CD14-positive monocyte (primary cell): Measurements from ENCODE around the gene CLTCL1. TPM values are rescaled to one million over a fixed set of nuclear protein-coding genes. Genes with fewer than 3 reads are reported as not detected.
"Not testable (repeated sequence)": the region's sequence is repeated elsewhere in the genome, so short reads cannot be mapped to it uniquely, and the experiment has no call there.

Source experiments
- DNase-seq, 3 donors: peaks; one replicate each; pipeline ENCODE4 v3.0.0-alpha.2; 2011 to 2022
- H2AFZ ChIP-seq: 2 replicates; pipeline ENCODE4 v1.6.0; 2012; ENCODE audit warnings: mild to moderate bottlenecking, low read depth, low read length, inconsistent platforms; ENCODE audit not compliant: insufficient read depth, poor library complexity, severe bottlenecking
- H3K27ac ChIP-seq, 2 donors: 1 replicate in 1 of 2; 2 replicates in 1 of 2; pipeline ENCODE4 v1.5.1; 2012 to 2013; ENCODE audit warnings: low read length in 2 of 2, control low read depth in 1 of 2, inconsistent platforms in 1 of 2, low read depth in 1 of 2, mild to moderate bottlenecking in 1 of 2
- H3K27me3 ChIP-seq, 2 donors: one replicate each; pipeline versions ENCODE4 v1.6.0 to v1.6.1; 2011 to 2013; ENCODE audit warnings: low read length in 2 of 2; ENCODE audit not compliant: control insufficient read depth in 2 of 2, insufficient read depth in 2 of 2
- H3K36me3 ChIP-seq, 2 donors: replicated peaks in 1 of 2; 1 replicate in 1 of 2; 2 replicates in 1 of 2; pipeline versions ENCODE4 v1.5.1 to v1.6.1; 2012 to 2013; ENCODE audit warnings: low read length in 2 of 2, control low read depth in 1 of 2, inconsistent platforms in 1 of 2, mild to moderate bottlenecking in 1 of 2; ENCODE audit not compliant: insufficient read depth in 2 of 2, control insufficient read depth in 1 of 2
- H3K4me1 ChIP-seq, 2 donors: 1 replicate in 1 of 2; 2 replicates in 1 of 2; pipeline versions ENCODE4 v1.5.1 to v1.6.1; 2012 to 2013; ENCODE audit warnings: low read length in 2 of 2, control low read depth in 1 of 2, inconsistent platforms in 1 of 2, mild to moderate bottlenecking in 1 of 2, moderate library complexity in 1 of 2; ENCODE audit not compliant: insufficient read depth in 2 of 2, control insufficient read depth in 1 of 2
- H3K4me2 ChIP-seq: replicated peaks from 2 replicates; pipeline ENCODE3; 2012; ENCODE audit warnings: low read length, moderate library complexity, mild to moderate bottlenecking; ENCODE audit not compliant: poor library complexity, severe bottlenecking; ENCODE audit errors: extremely low read depth
- H3K4me3 ChIP-seq, 3 experiments: fragments of 200-600 bp in 1 of 3; sonication (generic) in 1 of 3; replicated peaks in 1 of 3; 1 replicate in 2 of 3; 2 replicates in 1 of 3; pipeline ENCODE4 v1.5.1; 2011 to 2013; ENCODE audit warnings: low read length in 3 of 3, mild to moderate bottlenecking in 3 of 3, control low read depth in 2 of 3, low read depth in 2 of 3, inconsistent platforms in 1 of 3, moderate library complexity in 1 of 3
- H3K79me2 ChIP-seq: 2 replicates; pipeline ENCODE4 v1.6.0; 2012; ENCODE audit warnings: mild to moderate bottlenecking, control low read depth, inconsistent platforms, low read length, moderate library complexity; ENCODE audit not compliant: insufficient read depth
- H3K9ac ChIP-seq: 2 replicates; pipeline ENCODE4 v1.6.0; 2017; ENCODE audit warnings: low read length, mild to moderate bottlenecking; ENCODE audit not compliant: insufficient read depth, poor library complexity, severe bottlenecking
- H3K9me3 ChIP-seq, 2 donors: replicated peaks in 1 of 2; 1 replicate in 1 of 2; 2 replicates in 1 of 2; pipeline versions ENCODE4 v1.5.1 to v1.6.1; 2012 to 2013; ENCODE audit warnings: low read length in 2 of 2, control low read depth in 1 of 2; ENCODE audit not compliant: control insufficient read depth in 1 of 2, insufficient read depth in 1 of 2
- H4K20me1 ChIP-seq: 2 replicates; pipeline ENCODE4 v1.6.0; 2012; ENCODE audit warnings: mild to moderate bottlenecking, low read length, control low read depth, moderate library complexity; ENCODE audit not compliant: insufficient read depth
- H3K27ac Mint-ChIP-seq, 7 donors: one replicate each; pipeline ENCODE4 v1.8.0; 2020; ENCODE audit warnings: mild to moderate bottlenecking in 7 of 7, mixed read lengths in 7 of 7, moderate library complexity in 6 of 7, inconsistent platforms in 2 of 7
- H3K27me3 Mint-ChIP-seq, 3 donors: one replicate each; pipeline ENCODE4 v1.8.0; 2021 to 2022; ENCODE audit warnings: low read depth in 3 of 3, mild to moderate bottlenecking in 3 of 3, mixed read lengths in 3 of 3, moderate library complexity in 3 of 3, inconsistent platforms in 1 of 3
- H3K36me3 Mint-ChIP-seq, 2 donors: one replicate each; pipeline ENCODE4 v1.8.0; 2020; ENCODE audit warnings: mixed read lengths in 2 of 2, inconsistent platforms in 1 of 2, mild to moderate bottlenecking in 1 of 2
- H3K4me1 Mint-ChIP-seq: one replicate; pipeline ENCODE4 v1.8.0; 2020; ENCODE audit warnings: mild to moderate bottlenecking, mixed read lengths
- H3K4me3 Mint-ChIP-seq, 2 donors: one replicate each; pipeline ENCODE4 v1.8.0; 2020; ENCODE audit warnings: mild to moderate bottlenecking in 2 of 2, mixed read lengths in 2 of 2, moderate library complexity in 1 of 2
- H3K9me3 Mint-ChIP-seq, 7 donors: one replicate each; pipeline ENCODE4 v1.8.0; 2020 to 2022; ENCODE audit warnings: mixed read lengths in 7 of 7, mild to moderate bottlenecking in 6 of 7, moderate library complexity in 6 of 7, inconsistent platforms in 2 of 7
- CTCF ChIP-seq: fragments of 200-600 bp; IDR thresholded peaks from one replicate; pipeline ENCODE4 v1.8.0; 2022; ENCODE audit warnings: antibody characterized with exemption, mild to moderate bottlenecking
- WGBS: methylation state at CpG from one replicate; pipeline ENCODE4 v1.1.5; 2013; ENCODE audit warnings: missing lambda C conversion rate; ENCODE audit not compliant: insufficient coverage; 5-methylcytosine and 5-hydroxymethylcytosine counted together
- intact Hi-C, 2 donors: fragments of 100-400 bp; cut with micrococcal nuclease; formaldehyde crosslinking; loops; one replicate each; pipeline versions ENCODE4 v1.15.0 to v1.15.1; 2023
- polyA plus RNA-seq, 3 donors: library from polyadenylated mRNA; depleted of rRNA in 1 of 3; unstranded in 2 of 3; stranded (reverse) in 1 of 3; fragments of 300-500 nt in 2 of 3; fragments of >200 nt in 1 of 3; fragmentation: Illumina TruSeq in 2 of 3; gene quantifications; 1 replicate in 2 of 3; 2 replicates in 1 of 3; pipeline ENCODE4 v1.2.3, GENCODE V29; 2012 to 2021

CLTCL1 gene
- polyA plus RNA-seq, 3 donors = 5.1 to 17.0 (median 6.1) TPM

DNA sequence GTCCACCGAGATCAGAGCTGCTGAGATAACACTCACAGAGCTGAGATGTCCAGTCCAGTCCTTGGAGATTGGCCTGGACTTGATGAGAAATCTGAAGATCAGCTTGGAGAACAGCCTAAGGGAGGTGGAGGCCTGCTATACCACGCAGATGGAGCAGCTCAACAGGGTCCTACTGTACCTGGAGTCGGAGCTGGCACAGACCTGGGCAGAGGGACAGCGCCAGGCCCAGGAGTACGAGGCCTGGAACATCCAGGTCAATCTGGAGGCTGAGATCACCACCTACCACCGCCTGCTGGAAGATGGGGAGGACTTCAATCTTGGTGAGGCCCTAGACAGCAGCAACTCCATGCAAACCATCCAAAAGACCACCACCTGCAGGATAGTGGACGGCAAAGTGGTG lies 33.1 kb downstream of the CLTCL1 start:
- Histone ChIP-seq H3K9ac (no peak overlapping the region), H3K36me3 (no peaks in the 10 kb centered on the region), H3K4me3 (no peak overlapping the region), H4K20me1 (no peaks in the 10 kb centered on the region), H3K27me3 (no peaks in the 10 kb centered on the region), H3K4me2 (no peak overlapping the region), H3K4me1 (no peaks in the 10 kb centered on the region), H3K79me2 (no peaks in the 10 kb centered on the region), H2AFZ (no peak overlapping the region), H3K9me3 (peaks cover 6 to 8% of the 10 kb centered on the region in 2 donors), H3K27ac (no peak overlapping the region)
- WGBS = 97% methylated on average over 5 of the region's 7 CpGs
- Mint-ChIP-seq H3K4me1 (peaks cover 7% of the 10 kb centered on the region), H3K4me3 (no peak overlapping the region), H3K27ac (peak overlapping the region in 1 of 7 donors; percentile 61), H3K36me3 (peaks cover 3 to 5% of the 10 kb centered on the region in 2 donors), H3K9me3 (peaks cover 4 to 22% (median 14%) of the 10 kb centered on the region in 7 donors), H3K27me3 (peaks cover 0 to 2% (median 0%) of the 10 kb centered on the region in 3 donors)
- intact Hi-C loops = no loop called here
- no peak for DNase-seq
- no peak for TF ChIP-seq CTCF

DNA sequence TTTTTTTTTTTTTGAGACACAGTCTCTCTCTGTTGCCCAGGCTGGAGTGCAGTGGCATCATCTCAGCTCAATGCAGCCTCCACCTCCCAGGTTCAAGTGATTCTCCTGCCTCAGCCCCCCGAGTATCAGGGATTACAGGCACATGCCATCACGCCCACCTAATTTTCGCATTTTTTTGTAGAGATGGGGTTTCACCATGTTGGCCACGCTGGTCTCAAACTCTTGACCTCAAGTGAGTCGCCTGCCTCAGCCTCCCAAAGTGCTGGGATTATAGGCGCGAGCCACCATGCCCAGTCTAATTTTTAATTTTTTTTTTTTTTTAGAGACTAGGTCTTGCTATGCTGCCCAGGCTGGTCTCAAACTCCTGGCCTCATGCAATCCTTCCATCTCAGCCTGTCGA lies 35.2 kb downstream of the CLTCL1 start:
- H3K36me3 Mint-ChIP-seq, H3K4me1 ChIP-seq, H4K20me1 ChIP-seq, H3K27me3 ChIP-seq, H3K4me3 ChIP-seq, H3K36me3 ChIP-seq, H3K4me2 ChIP-seq, H3K27ac Mint-ChIP-seq, H3K79me2 ChIP-seq, H3K27me3 Mint-ChIP-seq, intact Hi-C loops, H3K4me1 Mint-ChIP-seq, H3K9ac ChIP-seq, DNase-seq, H3K27ac ChIP-seq, H2AFZ ChIP-seq, H3K4me3 Mint-ChIP-seq, H3K9me3 ChIP-seq: not testable (repeated sequence)
- 95% methylated on average over 4 of the region's 8 CpGs for WGBS
- peaks cover 4 to 25% (median 14%) of the 10 kb centered on the region in 7 donors for H3K9me3 Mint-ChIP-seq
